HT-29 (cell line): Measurements from ENCODE around the gene FAM83F. TPM values are rescaled to one million over a fixed set of nuclear protein-coding genes. Genes with fewer than 3 reads are reported as not detected.
"Not testable (repeated sequence)": the region's sequence is repeated elsewhere in the genome, so short reads cannot be mapped to it uniquely, and the experiment has no call there.

Experiments used
- DNase-seq: peaks from one replicate; pipeline ENCODE4 v3.0.0-alpha.2; 2015; ENCODE audit warnings: low spot score
- total RNA-seq: library from RNA; depleted of rRNA; stranded (reverse); fragments of >200 nt; shearing (Covaris generic); gene quantifications from 2 replicates; pipeline ENCODE4 v1.2.3, GENCODE V29; 2014

The FAM83F gene
- total RNA-seq, 1 experiment from 2014 or later: 6.0 TPM

- not testable (repeated sequence) for DNase-seq
These were observed 1.9 kb upstream of the FAM83F start for GRCh38 chr22:39992894-39993293.

DNA sequence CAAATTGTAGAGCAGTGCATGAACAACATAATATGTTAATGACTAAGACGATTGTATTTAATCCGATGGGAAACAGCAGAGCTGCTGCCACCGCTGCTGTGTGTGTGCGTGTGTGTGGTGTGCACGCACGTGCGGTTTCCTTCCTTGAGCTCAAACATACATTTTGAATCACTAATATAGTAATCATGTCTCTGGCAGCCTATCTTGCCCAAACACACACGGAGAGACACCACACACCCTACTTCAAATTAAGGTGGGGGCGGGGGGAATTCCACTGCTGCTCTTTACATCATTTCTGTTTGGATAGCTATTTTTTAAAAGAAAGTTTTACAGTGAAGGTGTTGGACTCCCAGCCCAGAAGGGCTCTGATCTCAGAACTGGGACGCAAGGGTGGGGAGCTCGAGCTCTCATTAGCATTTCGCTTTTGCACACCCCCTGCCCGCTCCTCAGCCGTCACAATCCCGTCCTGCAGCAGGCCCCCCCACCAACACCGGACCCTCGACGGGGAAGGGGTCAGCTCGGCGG, 651 bp upstream of the FAM83F start:
- no peak for DNase-seq

DNA sequence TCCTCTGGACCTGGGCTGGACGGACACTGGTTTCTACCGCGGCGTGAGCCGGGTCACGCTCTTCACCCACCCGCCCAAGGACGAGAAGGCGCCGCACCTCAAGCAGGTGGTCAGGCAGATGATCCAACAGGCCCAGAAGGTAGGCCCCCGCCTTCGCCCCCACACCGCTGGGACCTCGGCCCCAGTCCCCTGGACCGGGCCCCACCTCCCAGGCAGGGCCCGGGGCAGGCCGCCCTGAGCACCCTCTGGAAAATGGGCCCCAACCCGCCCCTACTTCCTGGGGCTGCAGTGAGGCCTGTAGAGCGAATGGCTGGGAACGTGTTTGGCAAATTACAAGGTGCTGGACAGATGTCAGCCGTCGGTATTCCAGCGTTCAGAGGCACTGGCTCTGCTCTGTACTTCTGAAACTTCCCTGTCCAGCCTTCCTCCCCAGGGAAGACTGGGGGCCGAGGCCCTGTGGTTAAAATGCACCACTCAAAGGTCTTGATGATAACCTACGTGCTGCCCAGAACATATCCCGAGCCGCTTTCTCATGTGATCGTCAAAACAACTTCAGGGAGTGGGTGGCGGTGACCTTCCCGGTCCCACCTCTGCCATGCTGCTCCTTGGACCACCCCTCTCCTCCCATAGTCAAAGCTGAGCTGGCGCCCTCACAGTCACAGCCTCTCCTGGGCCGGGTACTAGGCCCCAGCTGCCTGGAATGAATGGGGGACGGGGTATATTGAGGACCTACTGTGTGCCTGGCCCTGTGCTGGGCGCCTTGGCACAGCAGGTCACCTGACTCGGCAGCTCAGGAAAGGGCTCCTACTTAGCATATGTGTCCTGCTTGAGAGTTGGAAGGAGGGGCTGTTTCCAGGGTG, 869 bp downstream of the FAM83F start:
- DNase-seq: no peak

DNA sequence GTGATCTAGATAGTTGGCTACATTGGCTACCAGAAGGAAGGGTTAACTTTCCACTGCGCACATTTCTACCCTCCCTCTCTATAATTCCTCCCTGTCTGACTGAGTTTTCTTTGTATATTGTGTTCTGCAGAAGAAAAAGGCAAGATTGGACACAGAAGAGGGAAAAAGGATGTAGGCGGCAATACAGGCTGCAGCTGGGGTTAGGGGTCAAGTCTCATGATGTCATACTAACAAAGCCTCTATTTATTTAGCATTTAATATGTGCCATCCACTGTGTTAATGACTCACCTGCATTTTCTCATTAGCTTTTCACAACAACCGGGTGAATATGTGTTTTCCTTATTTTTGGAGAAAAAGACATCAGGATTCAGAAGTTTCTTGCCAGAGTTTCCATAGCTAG, 2.0 kb downstream of the FAM83F start:
- no peak for DNase-seq

DNA sequence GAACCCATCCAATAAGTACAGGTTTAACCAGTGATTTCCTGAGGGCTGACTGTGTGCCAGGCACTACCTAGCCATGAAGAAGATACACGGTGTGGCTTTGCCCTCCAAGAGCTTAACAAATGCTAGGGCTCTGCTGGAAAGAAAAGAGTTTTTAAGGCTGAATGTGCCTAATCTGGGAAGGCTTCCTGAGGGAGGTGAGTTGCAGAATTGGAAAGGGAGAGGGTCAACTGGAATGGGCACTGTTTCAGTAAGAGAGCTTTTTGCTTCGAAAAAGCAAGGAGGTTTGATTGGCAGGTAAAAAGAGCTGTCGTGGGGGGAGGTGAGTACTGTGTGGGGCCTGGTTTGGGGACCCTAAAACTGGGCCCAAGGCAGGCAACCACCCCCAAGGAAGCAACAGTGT, 2.7 kb downstream of the FAM83F start:
- DNase-seq: no peak

DNA sequence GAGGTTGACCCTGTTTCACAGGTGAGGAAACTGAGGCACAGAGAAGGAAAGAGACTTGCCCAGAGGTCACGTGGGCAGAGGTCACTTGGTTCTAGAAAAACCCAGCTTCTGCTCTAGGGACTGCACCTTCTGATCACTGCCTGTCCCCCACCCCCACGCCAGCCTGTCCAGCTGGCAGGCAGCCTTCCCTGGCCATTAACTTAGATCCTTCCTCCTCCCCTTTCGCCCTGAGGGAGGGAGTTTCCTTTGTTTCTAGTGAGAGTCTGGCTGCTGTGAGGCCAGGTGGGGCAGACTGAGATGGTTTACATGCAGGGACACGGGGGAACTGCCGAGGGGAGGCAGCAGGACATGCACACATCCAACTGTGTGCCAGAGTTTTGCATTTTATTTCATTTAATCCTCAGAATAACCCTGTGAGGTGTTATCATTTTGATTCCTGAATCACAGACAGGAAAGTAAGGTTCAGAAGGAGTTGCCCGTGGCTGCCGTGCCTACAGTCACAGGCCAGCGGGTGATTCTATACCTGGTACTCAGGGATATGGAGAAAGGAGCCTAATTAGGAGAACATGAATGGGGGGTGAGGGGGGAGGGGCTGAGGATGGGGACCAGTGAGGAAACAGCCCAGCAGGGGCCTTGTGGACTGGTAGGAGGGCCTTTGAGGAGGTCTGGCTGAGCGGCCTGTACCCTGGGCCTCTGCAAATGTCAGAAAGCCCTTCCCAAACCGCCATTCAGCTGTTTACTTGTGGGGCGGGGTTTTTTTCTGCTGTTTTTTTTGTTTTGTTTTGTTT, 3.4 kb downstream of the FAM83F start:
- DNase-seq: peak; percentile 51

DNA sequence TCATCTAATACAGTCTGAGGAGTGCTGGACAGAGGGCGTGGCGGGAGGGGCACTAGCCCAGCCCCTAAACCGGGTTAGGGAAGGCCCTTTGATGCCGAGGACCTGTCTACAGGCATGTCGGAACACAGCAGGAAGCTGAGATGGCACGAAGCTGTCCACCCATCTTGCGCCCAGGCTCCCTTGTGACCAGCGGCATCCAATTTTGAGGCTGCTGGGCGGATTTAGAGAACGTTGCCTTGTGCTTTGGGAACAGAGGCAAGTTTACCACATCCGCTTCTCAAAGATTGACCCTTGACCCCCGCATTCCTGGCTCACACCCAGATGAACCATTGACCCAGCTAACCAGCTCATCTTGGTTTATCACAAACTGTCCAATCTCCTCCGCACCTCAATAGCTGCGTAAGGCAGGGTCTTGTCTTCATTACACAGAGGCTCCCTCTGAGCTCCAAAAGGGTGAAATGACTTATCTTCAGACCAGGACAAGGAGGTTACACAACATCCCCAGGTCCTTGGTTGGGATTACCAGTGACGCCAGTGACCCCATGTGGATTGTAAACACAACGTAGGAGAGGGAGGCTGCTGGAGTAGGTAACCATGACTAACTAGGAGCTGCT, 4.5 kb downstream of the FAM83F start:
- DNase-seq: peak; percentile 20

DNA sequence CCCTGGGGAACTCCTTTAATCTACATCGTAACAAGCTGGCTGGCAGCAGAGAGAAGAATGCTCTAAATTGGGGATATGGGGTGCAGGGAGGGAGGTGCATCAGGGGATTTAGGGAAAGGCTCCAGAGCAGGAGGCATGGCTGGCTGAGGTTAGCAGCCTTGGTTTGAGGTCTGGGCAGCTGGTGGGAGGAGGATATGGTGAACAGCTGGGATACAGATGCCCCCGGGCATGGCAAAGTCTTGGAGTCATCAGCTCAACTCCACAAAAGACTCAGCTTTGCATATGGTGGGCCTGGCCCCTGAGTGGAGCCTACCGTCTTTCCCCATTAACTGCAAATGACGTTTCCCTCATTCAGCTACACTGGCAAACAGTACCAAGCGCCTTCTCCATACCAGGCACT, 5.4 kb downstream of the FAM83F start:
- no peak for DNase-seq

GRCh38 chr22:40001106-40001505, 6.4 kb downstream of the FAM83F start:
- no peak for DNase-seq

GRCh38 chr22:40001800-40002577, 7.2 kb downstream of the FAM83F start:
- no peak for DNase-seq

- no peak for DNase-seq
These were observed 8.4 kb downstream of the FAM83F start for GRCh38 chr22:40002935-40003715.

GRCh38 chr22:40004836-40005235, 10.1 kb downstream of the FAM83F start:
- no peak for DNase-seq

- DNase-seq: no peak
These were observed 11.9 kb downstream of the FAM83F start for GRCh38 chr22:40006641-40007040.

- no peak for DNase-seq
These were observed 13.3 kb downstream of the FAM83F start for GRCh38 chr22:40007853-40008710.

DNA sequence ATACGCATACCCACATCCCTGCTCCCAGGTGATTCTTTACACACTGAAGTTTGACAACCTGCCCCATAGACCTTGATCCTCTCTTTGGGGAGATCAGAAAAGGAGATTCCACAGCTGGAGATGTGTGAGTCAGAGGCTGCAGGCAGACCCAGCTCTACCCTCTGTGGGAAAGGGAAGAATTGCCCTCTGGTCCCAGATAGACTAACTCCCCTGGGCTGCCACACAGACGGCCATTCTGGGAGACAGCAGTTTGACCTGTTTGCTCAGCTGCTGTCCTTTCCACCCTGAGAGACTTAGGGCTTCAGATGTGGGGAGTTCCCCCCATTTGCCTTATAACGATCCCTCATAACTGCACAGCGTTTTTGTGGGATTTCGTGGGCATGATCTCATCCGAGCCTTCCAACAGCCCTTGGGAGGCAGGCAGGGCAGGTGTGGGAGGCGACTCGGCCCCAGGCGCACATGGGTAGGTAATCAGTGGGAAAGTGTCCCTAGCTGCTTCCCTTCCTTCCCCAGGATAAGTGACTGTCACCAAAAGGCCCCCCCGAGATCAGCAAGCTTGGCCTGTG, 14.1 kb downstream of the FAM83F start:
- DNase-seq: no peak

DNA sequence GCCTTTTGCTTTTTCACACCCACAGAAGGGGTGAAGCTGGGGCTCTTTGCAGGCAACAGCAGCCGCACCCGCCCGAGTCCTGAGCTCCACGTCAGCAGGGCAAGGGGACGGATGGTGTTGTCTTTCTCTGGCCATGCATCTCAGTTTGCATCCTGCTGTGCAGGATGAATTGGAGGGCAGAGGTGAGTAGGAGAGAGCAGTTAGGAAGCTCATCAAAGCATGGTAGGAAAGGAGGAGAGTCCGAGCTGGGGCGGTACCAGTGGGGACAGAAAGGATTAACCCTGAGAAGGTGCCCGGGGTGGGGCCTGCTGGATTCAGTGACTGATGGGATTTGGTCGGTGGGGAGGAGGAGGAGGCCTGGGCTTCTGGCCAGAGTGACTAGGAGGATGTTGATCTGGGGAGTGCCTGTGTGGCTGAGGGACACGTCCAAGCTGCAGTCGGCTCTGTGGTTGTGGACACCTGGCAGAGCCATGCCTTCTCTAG, 14.6 kb downstream of the FAM83F start:
- no peak for DNase-seq

GRCh38 chr22:40009951-40010671, 15.4 kb downstream of the FAM83F start:
- DNase-seq: no peak

DNA sequence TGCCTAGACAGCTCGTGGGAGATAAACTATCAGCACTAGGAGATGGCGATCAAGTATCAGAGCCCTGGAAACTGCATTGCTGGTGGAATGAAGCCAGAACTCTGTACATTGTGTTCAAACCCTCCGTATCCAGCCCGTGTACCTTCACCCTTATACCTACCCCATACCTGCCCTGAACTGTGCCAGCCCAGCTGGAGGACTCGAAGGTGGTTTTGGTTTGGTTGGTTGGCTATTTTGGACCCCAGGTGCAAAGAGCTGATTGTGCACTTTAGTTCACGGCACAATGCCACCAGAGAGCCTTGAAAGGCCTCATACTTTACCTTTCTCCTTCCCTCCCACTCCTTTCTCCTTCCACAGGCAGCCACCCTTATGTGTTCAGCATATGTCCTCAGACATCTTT, 16.0 kb downstream of the FAM83F start:
- no peak for DNase-seq
